AML-193 (cell line): ENCODE measurements around the gene BCL2.

Experiments
- DNase-seq, 2 experiments: peaks; one replicate each; lab custom pipeline; 2025; lab: John Stamatoyannopoulos, UW

The BCL2 gene

GRCh38 chr18:63140038-63140450, 179.5 kb downstream of the BCL2 start:
- no peak for DNase-seq

GRCh38 chr18:63138436-63139340, 180.9 kb downstream of the BCL2 start:
- DNase-seq = no peak

GRCh38 chr18:63137999-63138435, 181.6 kb downstream of the BCL2 start:
- no peak for DNase-seq

- DNase-seq = no peak
Observed at GRCh38 chr18:63135101-63135500, 184.5 kb downstream of the BCL2 start.

GRCh38 chr18:63132819-63133200, 186.8 kb downstream of the BCL2 start:
- DNase-seq = no peak

- no peak for DNase-seq
Observed at GRCh38 chr18:63131959-63132818, 187.4 kb downstream of the BCL2 start.

GRCh38 chr18:63131106-63131958, 188.2 kb downstream of the BCL2 start:
- DNase-seq = peak; percentile 39 to 40

GRCh38 chr18:63130176-63130575, 189.4 kb downstream of the BCL2 start:
- no peak for DNase-seq

GRCh38 chr18:63128237-63128974, 191.2 kb downstream of the BCL2 start:
- DNase-seq = no peak

GRCh38 chr18:63126134-63127069, 193.2 kb downstream of the BCL2 start:
- no peak for DNase-seq

GRCh38 chr18:63120620-63121019, 198.9 kb downstream of the BCL2 start:
- DNase-seq = no peak

GRCh38 chr18:63119647-63120046, 199.9 kb downstream of the BCL2 start:
- DNase-seq = peak in 1 of 2 experiments; percentile 13

- no peak for DNase-seq
Observed at GRCh38 chr18:63113899-63114565, 205.5 kb downstream of the BCL2 start.

GRCh38 chr18:63112706-63113105, 206.9 kb downstream of the BCL2 start:
- DNase-seq = no peak

- DNase-seq = peak; percentile 78 to 89
Observed at GRCh38 chr18:63111671-63112402, 207.7 kb downstream of the BCL2 start.

- DNase-seq = no peak
Observed at GRCh38 chr18:63109802-63110201, 209.8 kb downstream of the BCL2 start.

GRCh38 chr18:63109022-63109421, 210.5 kb downstream of the BCL2 start:
- no peak for DNase-seq

- no peak for DNase-seq
Observed at GRCh38 chr18:63107931-63108330, 211.6 kb downstream of the BCL2 start.
